ENCODE data around the gene LRMDA.

- no peak for TF ChIP-seq CTCF (IDR thresholded peaks at IDR 0.05 in 2 of 3, conservative IDR thresholded peaks at IDR 0.05 in 1 of 3; ENCODE audit: borderline replicate concordance in 1 of 3, insufficient read depth in 1 of 3, low read depth in 2 of 3, low read length in 2 of 3)
- no peak for TF ChIP-seq ZNF274 (IDR thresholded peaks at IDR 0.05; ENCODE audit: low read depth, low read length)
- no peak for TF ChIP-seq POLR2A (IDR thresholded peaks at IDR 0.05; ENCODE audit: borderline replicate concordance, extremely low read depth, insufficient read depth, insufficient read length)
- no peak for TF ChIP-seq TCF7L2 (IDR thresholded peaks at IDR 0.05; ENCODE audit: borderline replicate concordance, extremely low read depth, insufficient read depth, insufficient read length)
- TF ChIP-seq EZH2phosphoT487 (IDR thresholded peaks at IDR 0.05; ENCODE audit: borderline replicate concordance): no peak
- no peak for TF ChIP-seq POLR2AphosphoS5 (IDR thresholded peaks at IDR 0.05; ENCODE audit: low read depth, low read length)
- TF ChIP-seq EGR1 (IDR thresholded peaks at IDR 0.05; ENCODE audit: low read depth): no peak
- TF ChIP-seq FOSL1 (IDR thresholded peaks at IDR 0.05; ENCODE audit: low read depth): no peak
- TF ChIP-seq EZH2 (IDR thresholded peaks at IDR 0.05): no peak
- TF ChIP-seq RAD21 (IDR thresholded peaks at IDR 0.05; ENCODE audit: low read depth): no peak
- TF ChIP-seq SIN3A (IDR thresholded peaks at IDR 0.05; ENCODE audit: low read depth): no peak
Measured at GRCh38 chr10:76088980-76089379, 657.6 kb downstream of the LRMDA start.

Measured in HCT116 (cell line).